ENCODE data around the gene SCYGR1.

GRCh38 chr2:227407591-227408151 is 19.9 kb upstream of the SCYGR1 start:
- TF ChIP-seq CTCF (IDR thresholded peaks at IDR 0.05) (no peak), POLR2A (IDR thresholded peaks at IDR 0.05) (no peak)

Data from testis (tissue), 2 donors.